SK-N-SH (cell line): Measurements from ENCODE around the gene ZCCHC8. TPM values are rescaled to one million over a fixed set of nuclear protein-coding genes. Genes with fewer than 3 reads are reported as not detected.

Experiments
- CTCF ChIA-PET: fragments of 300-600, 350-600 bp; formaldehyde crosslinking; extraction: SDS; loops from one replicate; lab custom pipeline; 2021; lab: Yijun Ruan, JAX
- POLR2A ChIA-PET: fragments of 350-600 bp; sonication (Branson Sonifier 250); formaldehyde crosslinking; extraction: SDS; loops from one replicate; lab custom pipeline; 2020; ENCODE audit warnings: antibody characterized with exemption, inconsistent platforms; lab: Yijun Ruan, JAX
- DNase-seq: peaks from one replicate; pipeline ENCODE4 v3.0.0; 2012
- H2AFZ ChIP-seq: fragments of 200-600 bp; sonication (generic); 2 replicates; pipeline ENCODE4 v1.8.1; 2016; ENCODE audit warnings: antibody characterized with exemption, mild to moderate bottlenecking, low read depth
- H3F3A ChIP-seq: fragments of 200-600 bp; sonication (generic); replicated peaks from 2 replicates; pipeline ENCODE3; 2016; ENCODE audit warnings: antibody characterized with exemption, mild to moderate bottlenecking; ENCODE audit not compliant: insufficient read depth
- H3K27ac ChIP-seq, 2 experiments: fragments of 200-500 bp in 1 of 2; fragments of 200-600 bp in 1 of 2; sonication (Bioruptor generic) in 1 of 2; sonication (generic), shearing (Covaris generic) in 1 of 2; 2 replicates each; pipeline versions ENCODE4 v1.5.1 to v1.6.1; 2014 to 2016; ENCODE audit warnings: low read depth in 2 of 2, inconsistent platforms in 1 of 2, low read length in 1 of 2, mild to moderate bottlenecking in 1 of 2, mixed read lengths in 1 of 2
- H3K27me3 ChIP-seq: fragments of 200-600 bp; sonication (generic), shearing (Covaris generic); 2 replicates; pipeline ENCODE4 v1.6.1; 2016; ENCODE audit warnings: mixed run types; ENCODE audit not compliant: insufficient read depth
- H3K36me3 ChIP-seq, 2 experiments: fragments of 200-500 bp in 1 of 2; fragments of 200-600 bp in 1 of 2; sonication (Bioruptor generic) in 1 of 2; sonication (generic) in 1 of 2; replicated peaks in 1 of 2; 2 replicates each; pipeline versions ENCODE3 to v1.5.1; 2014 to 2016; ENCODE audit warnings: low read length in 1 of 2, mild to moderate bottlenecking in 1 of 2; ENCODE audit not compliant: insufficient read depth in 2 of 2, control insufficient read depth in 1 of 2
- H3K4me1 ChIP-seq, 2 experiments: fragments of 200-500 bp in 1 of 2; fragments of 200-600 bp in 1 of 2; sonication (Bioruptor generic) in 1 of 2; sonication (generic), shearing (Covaris generic) in 1 of 2; 2 replicates each; pipeline versions ENCODE4 v1.5.1 to v1.6.1; 2014 to 2016; ENCODE audit warnings: low read depth in 1 of 2, low read length in 1 of 2, mixed run types in 1 of 2; ENCODE audit not compliant: insufficient read depth in 2 of 2, control insufficient read depth in 1 of 2
- H3K4me2 ChIP-seq: fragments of 200-600 bp; sonication (generic), shearing (Covaris generic); 2 replicates; pipeline ENCODE4 v1.6.1; 2017; ENCODE audit warnings: mixed run types
- H3K4me3 ChIP-seq, 2 experiments: fragments of 200-500 bp in 1 of 2; fragments of 200-600 bp in 1 of 2; sonication (Bioruptor generic) in 1 of 2; sonication (generic), shearing (Covaris generic) in 1 of 2; 2 replicates each; pipeline versions ENCODE4 v1.5.1 to v1.8.1; 2014 to 2016; ENCODE audit warnings: low read depth in 2 of 2, inconsistent platforms in 1 of 2, low read length in 1 of 2, mild to moderate bottlenecking in 1 of 2, mixed read lengths in 1 of 2, moderate library complexity in 1 of 2
- H3K79me2 ChIP-seq: fragments of 200-600 bp; sonication (generic); 2 replicates; pipeline ENCODE4 v1.8.1; 2017; ENCODE audit warnings: mild to moderate bottlenecking; ENCODE audit not compliant: insufficient read depth
- H3K9ac ChIP-seq: fragments of 200-600 bp; sonication (generic); 2 replicates; pipeline ENCODE4 v1.6.1; 2017; ENCODE audit warnings: mixed run types
- H3K9me2 ChIP-seq: fragments of 200-600 bp; sonication (generic); 2 replicates; pipeline ENCODE4 v1.6.1; 2017; ENCODE audit warnings: mixed run types
- H3K9me3 ChIP-seq: fragments of 200-600 bp; sonication (generic); 2 replicates; pipeline ENCODE4 v1.6.1; 2017; ENCODE audit warnings: mixed run types, mild to moderate bottlenecking, moderate library complexity
- H4K20me1 ChIP-seq: fragments of 200-600 bp; sonication (generic); 2 replicates; pipeline ENCODE4 v1.6.1; 2017; ENCODE audit warnings: mild to moderate bottlenecking, mixed run types; ENCODE audit not compliant: insufficient read depth
- ELF1 ChIP-seq: IDR thresholded peaks from 2 replicates; pipeline ENCODE4 v1.4.0; 2012
- EP300 ChIP-seq, 2 experiments: IDR thresholded peaks; 2 replicates each; pipeline versions ENCODE4 v1.4.0 to v1.6.1; 2012; ENCODE audit warnings: borderline replicate concordance in 1 of 2, low read depth in 1 of 2, low read length in 1 of 2
- EZH2phosphoT487 ChIP-seq: fragments of 200-600 bp; sonication (generic); IDR thresholded peaks from 2 replicates; pipeline ENCODE4 v1.6.1; 2017; ENCODE audit warnings: low read depth, mixed run types, mild to moderate bottlenecking, antibody characterized with exemption, moderate library complexity, borderline replicate concordance
- FOXJ3 ChIP-seq: sonication (generic); formaldehyde crosslinking; IDR thresholded peaks from 2 replicates; pipeline ENCODE4 v1.5.1; 2020; ENCODE audit warnings: mild to moderate bottlenecking, missing genetic modification reagents
- FOXM1 ChIP-seq: IDR thresholded peaks from 2 replicates; pipeline ENCODE4 v1.4.0; 2012; ENCODE audit warnings: low read depth, mild to moderate bottlenecking
- GABPA ChIP-seq: IDR thresholded peaks from 2 replicates; pipeline ENCODE4 v1.4.0; 2012; ENCODE audit warnings: low read depth, mild to moderate bottlenecking
- GATA2 ChIP-seq: sonication (generic); formaldehyde crosslinking; IDR thresholded peaks from 2 replicates; pipeline ENCODE4 v1.5.0; 2020; ENCODE audit warnings: mild to moderate bottlenecking, missing genetic modification reagents
- JUND ChIP-seq: IDR thresholded peaks from 2 replicates; pipeline ENCODE4 v1.4.0; 2012
- MAX ChIP-seq: IDR thresholded peaks from 2 replicates; pipeline ENCODE4 v1.4.0; 2012; ENCODE audit warnings: low read depth
- MXI1 ChIP-seq: IDR thresholded peaks from 2 replicates; pipeline ENCODE4 v1.6.1; 2012; ENCODE audit warnings: mild to moderate bottlenecking, low read depth, low read length, improper control_type of control experiment
- NFIC ChIP-seq: IDR thresholded peaks from 2 replicates; pipeline ENCODE4 v1.4.0; 2012; ENCODE audit warnings: borderline replicate concordance
- NRF1 ChIP-seq: IDR thresholded peaks from 2 replicates; pipeline ENCODE4 v1.6.1; 2012; ENCODE audit warnings: low read depth, mild to moderate bottlenecking, low read length
- PBX3 ChIP-seq: IDR thresholded peaks from 2 replicates; pipeline ENCODE4; 2012
- RCOR1 ChIP-seq: fragments of 150-350 bp; IDR thresholded peaks from 2 replicates; pipeline ENCODE4 v1.6.1; 2017; ENCODE audit warnings: antibody characterized with exemption, low read length
- RXRA ChIP-seq: IDR thresholded peaks from 2 replicates; pipeline ENCODE4 v1.4.0; 2012; ENCODE audit warnings: low read depth, mild to moderate bottlenecking, borderline replicate concordance
- SIN3A ChIP-seq: IDR thresholded peaks from 2 replicates; pipeline ENCODE4 v1.6.1; 2012; ENCODE audit warnings: low read depth, mild to moderate bottlenecking, low read length, moderate library complexity, borderline replicate concordance
- SMC3 ChIP-seq: IDR thresholded peaks from 2 replicates; pipeline ENCODE4 v1.6.1; 2012; ENCODE audit warnings: low read depth, low read length, improper control_type of control experiment
- TAF1 ChIP-seq: IDR thresholded peaks from 2 replicates; pipeline ENCODE4 v1.6.1; 2012; ENCODE audit warnings: low read depth, mild to moderate bottlenecking, low read length, moderate library complexity, borderline replicate concordance
- TCF12 ChIP-seq: IDR thresholded peaks from 2 replicates; pipeline ENCODE4 v1.4.0; 2012
- YY1 ChIP-seq: IDR thresholded peaks from 2 replicates; pipeline ENCODE4 v1.4.0; 2012; ENCODE audit warnings: low read depth, mild to moderate bottlenecking
- WGBS: methylation state at CpG from one replicate; pipeline ENCODE4 v1.1.6; 2017; ENCODE audit warnings: low lambda C conversion rate; 5-methylcytosine and 5-hydroxymethylcytosine counted together
- polyA plus RNA-seq, 3 experiments: library from polyadenylated mRNA; depleted of rRNA; stranded (reverse); fragments of >200 nt; gene quantifications; 2 replicates each; pipeline ENCODE4 v1.2.3, GENCODE V29; 2012
- TF ChIP-seq, protein P1 (sequence below): fragments of 150-350 bp; IDR thresholded peaks from 2 replicates; pipeline ENCODE4 v1.6.1; 2016; ENCODE audit warnings: mild to moderate bottlenecking, low read depth, low read length

ZCCHC8 gene
- polyA plus RNA-seq, 1 of the 3 experiments (the other 2 are of a cell fraction), result 11.3 TPM

- H3K4me3 ChIP-seq, result no peak overlapping the region
- no peaks in the 10 kb centered on the region for H4K20me1 ChIP-seq
- WGBS, result 98% methylated on average over 5 of the region's 5 CpGs
- POLR2A ChIA-PET, result no interaction called here
- TF ChIP-seq JUND (no peak), GABPA (no peak), SMC3 (no peak), FOXM1 (no peak), MAX (no peak), TCF12 (no peak)
- TF ChIP-seq, protein P1, sequence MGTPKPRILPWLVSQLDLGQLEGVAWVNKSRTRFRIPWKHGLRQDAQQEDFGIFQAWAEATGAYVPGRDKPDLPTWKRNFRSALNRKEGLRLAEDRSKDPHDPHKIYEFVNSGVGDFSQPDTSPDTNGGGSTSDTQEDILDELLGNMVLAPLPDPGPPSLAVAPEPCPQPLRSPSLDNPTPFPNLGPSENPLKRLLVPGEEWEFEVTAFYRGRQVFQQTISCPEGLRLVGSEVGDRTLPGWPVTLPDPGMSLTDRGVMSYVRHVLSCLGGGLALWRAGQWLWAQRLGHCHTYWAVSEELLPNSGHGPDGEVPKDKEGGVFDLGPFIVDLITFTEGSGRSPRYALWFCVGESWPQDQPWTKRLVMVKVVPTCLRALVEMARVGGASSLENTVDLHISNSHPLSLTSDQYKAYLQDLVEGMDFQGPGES, result no peak
- H3K9me3 ChIP-seq, result no peaks in the 10 kb centered on the region
- DNase-seq, result no peak
- CTCF ChIA-PET, result interaction anchor here (3.6 kb wide), 1 partner anchor 12 kb away, joined by 21 read pairs; no protein-coding TSS in a partner anchor
- H3K9me2 ChIP-seq, result no peaks in the 10 kb centered on the region
- peaks cover 44 to 59% of the 10 kb centered on the region in 2 experiments for H3K36me3 ChIP-seq
- H3K4me2 ChIP-seq, result no peak overlapping the region
- H3K79me2 ChIP-seq, result peaks cover 1% of the 10 kb centered on the region; the same call in 1 of the 2 replicates
- H2AFZ ChIP-seq, result no peak overlapping the region
- H3F3A ChIP-seq, result peaks cover 3% of the 10 kb centered on the region
- no peak overlapping the region for H3K9ac ChIP-seq
- H3K27ac ChIP-seq, result no peak overlapping the region
- H3K4me1 ChIP-seq, result 0 out of 4 replicates have a peak, but pooled peaks cover 0 to 3% of the 10 kb centered on the region in 2 experiments
- no peaks in the 10 kb centered on the region for H3K27me3 ChIP-seq
These were observed 16.8 kb downstream of the ZCCHC8 start for GRCh38 chr12:122483969-122484368.

DNA sequence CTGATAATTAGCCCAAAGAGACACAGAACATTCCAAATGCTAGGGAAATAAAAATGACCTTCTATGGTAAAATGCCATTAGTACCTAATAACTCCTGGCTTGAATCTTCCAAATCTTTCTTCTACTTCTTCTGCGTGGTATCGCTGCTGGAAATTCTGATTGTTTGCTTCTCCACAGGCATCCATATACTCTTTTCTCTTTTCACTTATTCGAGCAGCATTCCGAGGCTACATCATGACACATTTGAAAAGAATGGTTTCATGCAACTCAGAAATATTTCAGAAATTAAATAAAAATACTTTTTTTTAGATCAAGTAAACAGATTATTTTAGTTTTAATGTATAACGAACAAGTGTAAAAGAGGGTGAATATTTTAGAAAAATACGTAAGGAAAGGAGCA is 18.9 kb downstream of the ZCCHC8 start:
- H4K20me1 ChIP-seq, result no peaks in the 10 kb centered on the region
- H3F3A ChIP-seq, result peaks cover 3% of the 10 kb centered on the region
- no peak overlapping the region for H3K4me2 ChIP-seq
- H3K9ac ChIP-seq, result no peak overlapping the region; the same call in 1 of the 2 replicates
- H3K9me2 ChIP-seq, result no peaks in the 10 kb centered on the region
- no peak for DNase-seq
- CTCF ChIA-PET, result interaction anchor here (0.9 to 2.0 kb wide), 2 partner anchors 10 kb away, joined by 4 to 10 read pairs; no protein-coding TSS in a partner anchor
- no peak for TF ChIP-seq GABPA
- no peak for TF ChIP-seq JUND
- TF ChIP-seq YY1, result no peak
- no peak for TF ChIP-seq EZH2phosphoT487
- no peak for TF ChIP-seq NRF1
- no peak for TF ChIP-seq GATA2 (CRISPR knock-in tag)
- no peak for TF ChIP-seq RCOR1
- TF ChIP-seq SIN3A, result no peak
- TF ChIP-seq FOXJ3 (CRISPR knock-in tag), result no peak
- TF ChIP-seq TCF12, result no peak
- TF ChIP-seq MXI1, result no peak
- TF ChIP-seq TAF1, result no peak
- no peak for TF ChIP-seq EP300 (IDR thresholded peaks at IDR 0.05; ENCODE audit: borderline replicate concordance in 1 of 2, low read depth in 1 of 2, low read length in 1 of 2)
- TF ChIP-seq RXRA, result no peak
- no peak for TF ChIP-seq ELF1
- TF ChIP-seq PBX3, result no peak
- TF ChIP-seq NFIC, result no peak
- 85% methylated on average over 6 of the region's 6 CpGs for WGBS
- H3K4me3 ChIP-seq, result no peak overlapping the region
- no peaks in the 10 kb centered on the region for H3K9me3 ChIP-seq
- H3K79me2 ChIP-seq, result no peaks in the 10 kb centered on the region; the same call in 1 of the 2 replicates
- POLR2A ChIA-PET, result no interaction called here
- 0 out of 4 replicates have a peak, but pooled peaks cover 0 to 3% of the 10 kb centered on the region in 2 experiments for H3K4me1 ChIP-seq
- no peak overlapping the region for H2AFZ ChIP-seq
- peaks cover 47 to 53% of the 10 kb centered on the region in 2 experiments for H3K36me3 ChIP-seq
- H3K27me3 ChIP-seq, result no peaks in the 10 kb centered on the region
- H3K27ac ChIP-seq, result peak overlapping the region in 1 of 2 experiments; percentile 39; a peak in 2 of 4 replicates
